SK-N-DZ (cell line): ENCODE measurements around the gene EYA4.
A peak's percentile ranks its signal among the peaks of the same experiment; 100 is the strongest.

ENCODE experiments used
- DNase-seq: peaks from one replicate; pipeline ENCODE4 v3.0.0-alpha.2; 2015; ENCODE audit warnings: low spot score

Gene EYA4

GRCh38 chr6:133242637-133243585 is 1.8 kb downstream of the EYA4 start:
- DNase-seq: peak; percentile 43

GRCh38 chr6:133243723-133244305 is 2.7 kb downstream of the EYA4 start:
- no peak for DNase-seq

- no peak for DNase-seq
These were observed 3.4 kb downstream of the EYA4 start for GRCh38 chr6:133244519-133244918.

- no peak for DNase-seq
These were observed 3.9 kb downstream of the EYA4 start for GRCh38 chr6:133245007-133245406.

- peak; percentile 8 for DNase-seq
These were observed 4.3 kb downstream of the EYA4 start for GRCh38 chr6:133245422-133245903.

- no peak for DNase-seq
These were observed 6.4 kb downstream of the EYA4 start for GRCh38 chr6:133247581-133247980.

GRCh38 chr6:133248241-133249001 is 7.3 kb downstream of the EYA4 start:
- no peak for DNase-seq

- DNase-seq: no peak
These were observed 10.5 kb downstream of the EYA4 start for GRCh38 chr6:133251688-133252087.

- peak; percentile 22 for DNase-seq
These were observed 13.5 kb downstream of the EYA4 start for GRCh38 chr6:133254552-133255228.

GRCh38 chr6:133257545-133258105 is 16.5 kb downstream of the EYA4 start:
- DNase-seq: no peak

GRCh38 chr6:133259561-133259960 is 18.4 kb downstream of the EYA4 start:
- DNase-seq: no peak

- DNase-seq: no peak
These were observed 21.6 kb downstream of the EYA4 start for GRCh38 chr6:133262804-133263203.

GRCh38 chr6:133265066-133265465 is 23.9 kb downstream of the EYA4 start:
- no peak for DNase-seq

GRCh38 chr6:133266186-133266585 is 25.0 kb downstream of the EYA4 start:
- no peak for DNase-seq

- no peak for DNase-seq
These were observed 27.5 kb downstream of the EYA4 start for GRCh38 chr6:133268621-133269020.

GRCh38 chr6:133274813-133275212 is 33.7 kb downstream of the EYA4 start:
- no peak for DNase-seq

GRCh38 chr6:133275213-133275612 is 34.1 kb downstream of the EYA4 start:
- DNase-seq: no peak

GRCh38 chr6:133277228-133277899 is 36.2 kb downstream of the EYA4 start:
- no peak for DNase-seq

GRCh38 chr6:133277900-133278545 is 36.9 kb downstream of the EYA4 start:
- no peak for DNase-seq

- peak; percentile 22 for DNase-seq
These were observed 45.6 kb downstream of the EYA4 start for GRCh38 chr6:133286765-133287164.
